ENCODE results near the gene P3H1.
"Not testable (repeated sequence)": the region's sequence is repeated elsewhere in the genome, so short reads cannot be mapped to it uniquely, and the experiment has no call there.

Gene P3H1, protein sequence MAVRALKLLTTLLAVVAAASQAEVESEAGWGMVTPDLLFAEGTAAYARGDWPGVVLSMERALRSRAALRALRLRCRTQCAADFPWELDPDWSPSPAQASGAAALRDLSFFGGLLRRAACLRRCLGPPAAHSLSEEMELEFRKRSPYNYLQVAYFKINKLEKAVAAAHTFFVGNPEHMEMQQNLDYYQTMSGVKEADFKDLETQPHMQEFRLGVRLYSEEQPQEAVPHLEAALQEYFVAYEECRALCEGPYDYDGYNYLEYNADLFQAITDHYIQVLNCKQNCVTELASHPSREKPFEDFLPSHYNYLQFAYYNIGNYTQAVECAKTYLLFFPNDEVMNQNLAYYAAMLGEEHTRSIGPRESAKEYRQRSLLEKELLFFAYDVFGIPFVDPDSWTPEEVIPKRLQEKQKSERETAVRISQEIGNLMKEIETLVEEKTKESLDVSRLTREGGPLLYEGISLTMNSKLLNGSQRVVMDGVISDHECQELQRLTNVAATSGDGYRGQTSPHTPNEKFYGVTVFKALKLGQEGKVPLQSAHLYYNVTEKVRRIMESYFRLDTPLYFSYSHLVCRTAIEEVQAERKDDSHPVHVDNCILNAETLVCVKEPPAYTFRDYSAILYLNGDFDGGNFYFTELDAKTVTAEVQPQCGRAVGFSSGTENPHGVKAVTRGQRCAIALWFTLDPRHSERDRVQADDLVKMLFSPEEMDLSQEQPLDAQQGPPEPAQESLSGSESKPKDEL

GRCh38 chr1:42766741-42767509 lies at the start of gene P3H1, which contains the start of gene C1orf50:
Gene P3H1, minus strand, starts transcription at chr1:42767028. Its CDS starts 57 bp downstream, at chr1:42766971.
Gene C1orf50, plus strand, starts transcription at chr1:42767249. Its CDS starts 63 bp downstream, at chr1:42767312.
- peak; percentile 99 for DNase-seq

GRCh38 chr1:42815941-42816584 lies 49.2 kb upstream of the P3H1 start:
- no peak for DNase-seq

GRCh38 chr1:42814815-42815214 lies 48.0 kb upstream of the P3H1 start:
- not testable (repeated sequence) for DNase-seq

DNA sequence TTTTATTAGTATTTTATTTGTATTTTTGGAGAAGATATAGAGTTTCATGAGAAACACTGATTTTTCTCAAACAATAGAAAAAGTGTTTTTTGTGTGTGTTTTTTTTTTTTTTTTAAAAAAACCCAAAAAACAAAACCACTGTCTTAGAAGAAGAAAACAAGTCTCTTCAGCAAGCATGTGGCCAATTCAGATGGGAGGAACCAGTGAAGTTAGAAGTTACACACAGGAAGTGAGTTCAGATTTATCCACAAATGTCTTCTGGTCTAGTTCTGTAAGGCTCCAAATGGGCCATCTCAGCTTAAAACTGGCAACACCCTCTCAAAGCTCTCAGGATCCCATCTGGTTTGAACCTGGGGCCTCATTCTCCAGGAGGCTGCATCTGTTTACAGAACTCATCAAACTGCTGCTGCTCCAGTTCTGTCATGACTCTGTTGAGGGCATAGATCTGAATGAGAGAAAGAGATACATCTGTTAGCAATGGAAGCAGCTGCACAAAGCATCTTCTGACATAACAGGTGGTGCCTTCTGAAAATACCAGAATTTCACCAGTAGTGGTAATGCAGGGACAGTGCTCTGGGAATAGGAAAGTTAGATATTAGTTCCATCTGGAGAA lies 40.3 kb upstream of the P3H1 start:
- DNase-seq = peak; percentile 76

- DNase-seq = no peak
Measured at GRCh38 chr1:42806593-42806992, 39.8 kb upstream of the P3H1 start.

GRCh38 chr1:42806171-42806570 lies 39.3 kb upstream of the P3H1 start:
- DNase-seq = no peak

DNA sequence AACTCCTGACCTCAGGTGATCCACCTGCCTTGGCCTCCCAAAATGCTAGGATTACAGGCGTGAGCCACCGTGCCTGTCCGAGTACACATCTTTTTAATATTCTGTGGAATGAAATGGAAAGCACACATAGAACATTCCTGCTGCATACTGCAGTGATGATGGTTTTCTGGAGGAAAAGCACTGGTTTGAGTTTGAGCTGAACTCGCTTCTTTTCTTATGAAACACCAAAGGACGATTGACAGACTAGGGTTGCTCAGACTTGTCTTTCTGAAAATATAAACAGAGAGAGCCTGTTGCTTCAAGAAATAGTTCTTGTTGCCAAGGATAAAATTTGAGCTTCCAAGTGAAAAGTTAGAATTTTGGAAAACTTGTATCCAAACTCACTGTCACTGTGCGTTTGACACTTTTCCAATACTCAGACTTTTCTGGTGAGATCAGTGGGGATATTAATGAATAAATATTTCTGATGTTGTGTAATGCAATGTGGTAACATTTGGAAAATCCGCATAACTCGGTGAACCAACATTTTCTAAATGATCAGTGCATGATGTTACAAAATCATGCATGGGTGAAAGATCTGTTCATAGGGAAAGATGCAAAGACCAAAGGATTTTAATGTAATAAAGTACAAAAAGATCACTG lies 35.1 kb upstream of the P3H1 start:
- DNase-seq = no peak

DNA sequence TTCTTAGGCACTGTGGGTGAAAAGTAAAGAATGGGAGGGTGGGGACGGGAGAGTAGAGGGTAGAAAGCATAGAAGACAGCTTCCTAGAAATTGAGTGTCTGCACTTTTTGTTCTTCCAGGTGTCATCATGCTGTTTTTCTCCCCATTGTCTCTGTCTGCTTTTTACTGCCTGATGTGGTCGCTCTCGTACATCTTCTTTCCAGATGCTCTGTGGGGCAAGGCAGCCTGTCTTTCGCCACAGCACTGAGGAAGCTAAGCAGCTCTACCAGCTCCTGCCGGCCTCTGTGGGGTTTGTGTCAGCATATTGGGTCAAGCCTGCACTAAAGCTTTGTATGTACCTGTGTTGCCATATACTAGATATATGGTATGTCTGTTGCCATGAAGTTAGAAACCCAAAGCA lies 31.2 kb upstream of the P3H1 start:
- no peak for DNase-seq

GRCh38 chr1:42797414-42797813 lies 30.6 kb upstream of the P3H1 start:
- no peak for DNase-seq

GRCh38 chr1:42793824-42794223 lies 27.0 kb upstream of the P3H1 start:
- DNase-seq = no peak

- no peak for DNase-seq
Measured at GRCh38 chr1:42788021-42788420, 21.2 kb upstream of the P3H1 start.

- no peak for DNase-seq
Measured at GRCh38 chr1:42786097-42786496, 19.3 kb upstream of the P3H1 start.

- no peak for DNase-seq
Measured at GRCh38 chr1:42784946-42785693, 18.3 kb upstream of the P3H1 start, which contains the start of gene TMEM269. Gene TMEM269, plus strand, starts transcription at chr1:42784991. Its CDS starts 4,903 bp downstream, at chr1:42789894.

- DNase-seq = no peak
Measured at GRCh38 chr1:42784547-42784945, 17.7 kb upstream of the P3H1 start.

DNA sequence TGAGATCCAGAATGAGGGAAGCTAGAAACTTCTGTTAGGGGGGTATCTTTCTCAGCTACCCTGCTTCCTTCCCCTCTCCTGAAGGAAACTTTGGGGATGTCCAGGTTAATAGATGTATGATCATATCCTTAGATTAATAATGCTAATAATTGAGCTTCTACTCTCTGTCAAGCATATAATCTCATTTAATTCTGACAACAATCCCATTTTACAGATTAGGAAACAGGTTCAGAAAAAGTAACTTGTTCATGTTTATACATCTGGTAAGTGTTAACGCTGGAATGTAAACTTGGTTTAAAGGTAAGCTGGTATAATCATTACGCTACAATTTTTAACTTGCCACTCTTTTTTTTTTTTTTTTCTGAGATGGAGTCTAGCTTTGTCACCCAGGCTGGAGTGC lies 16.3 kb upstream of the P3H1 start:
- no peak for DNase-seq

DNA sequence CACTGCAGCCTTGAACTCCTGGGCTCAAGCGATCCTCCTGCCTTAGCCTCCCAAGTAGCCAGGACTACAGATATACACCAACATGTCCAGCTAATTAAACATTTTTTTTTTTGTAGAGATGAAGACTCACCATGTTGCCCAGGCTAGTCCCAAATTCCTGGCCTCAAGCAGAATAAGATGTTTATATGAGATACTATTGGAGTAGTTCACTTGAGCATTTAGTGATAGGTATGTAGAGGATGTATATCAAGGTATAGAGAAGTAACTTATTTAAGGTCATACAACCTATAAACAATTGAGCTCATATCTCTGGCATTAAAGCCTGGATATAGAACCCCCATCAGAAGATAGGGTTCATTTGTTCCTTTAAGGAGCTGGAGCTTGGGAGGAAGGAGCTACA lies 13.3 kb upstream of the P3H1 start:
- DNase-seq = no peak

DNA sequence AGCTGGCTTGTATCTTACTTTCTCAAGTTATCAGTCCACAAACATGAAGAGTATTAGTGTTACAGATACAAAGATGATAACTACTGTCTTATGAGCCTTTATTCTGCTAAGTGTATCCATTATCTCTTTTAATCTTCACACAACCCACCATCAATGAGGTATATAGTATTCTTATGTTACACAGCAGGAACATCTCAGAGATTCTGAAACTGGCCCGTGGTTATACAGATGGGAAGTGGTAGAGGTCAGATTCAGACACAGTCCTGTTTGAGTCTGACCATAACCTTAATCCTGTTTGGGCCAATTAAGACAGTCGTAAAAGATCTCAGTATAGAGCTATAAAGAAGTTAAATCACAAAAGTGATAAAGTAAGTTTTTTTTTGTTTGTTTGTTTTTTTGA lies 12.9 kb upstream of the P3H1 start:
- no peak for DNase-seq

DNA sequence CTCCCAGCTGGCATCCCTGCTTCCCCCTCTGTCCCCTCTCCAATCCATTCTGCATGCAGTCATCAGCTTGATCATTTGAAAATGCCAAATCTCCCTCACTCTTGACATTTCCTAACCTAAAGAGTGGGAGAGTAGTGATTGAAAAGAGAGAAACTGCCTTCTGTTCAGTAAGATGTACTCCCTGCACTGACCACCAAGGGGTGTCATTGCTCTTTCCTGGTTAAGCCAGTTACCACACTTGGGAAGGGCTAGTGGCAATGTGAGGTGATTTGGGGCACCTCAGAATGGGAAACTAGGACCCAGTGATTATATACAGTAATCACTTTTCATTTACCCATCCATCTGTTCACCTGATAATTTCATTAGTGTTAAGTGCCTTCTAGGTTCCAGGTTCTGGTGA lies 11.0 kb upstream of the P3H1 start:
- DNase-seq = no peak

GRCh38 chr1:42776502-42776901 lies 9.7 kb upstream of the P3H1 start:
- DNase-seq = no peak

- no peak for DNase-seq
Measured at GRCh38 chr1:42774928-42775526, 8.2 kb upstream of the P3H1 start.

- no peak for DNase-seq
Measured at GRCh38 chr1:42773420-42773819, 6.6 kb upstream of the P3H1 start.

All from NCI-H2171 (cell line).